HG02678 (cell line): ENCODE measurements around the gene TMPRSS3.

Experiments
- ATAC-seq: cut with Tn5 transposase; IDR thresholded peaks from one replicate; pipeline ENCODE4 v1.9.1; 2021; ENCODE audit warnings: mild to moderate bottlenecking, moderate library complexity; ENCODE audit not compliant: unreplicated experiment

The TMPRSS3 gene

GRCh38 chr21:42353623-42354022 lies 42.2 kb downstream of the TMPRSS3 start:
- no peak for ATAC-seq

DNA sequence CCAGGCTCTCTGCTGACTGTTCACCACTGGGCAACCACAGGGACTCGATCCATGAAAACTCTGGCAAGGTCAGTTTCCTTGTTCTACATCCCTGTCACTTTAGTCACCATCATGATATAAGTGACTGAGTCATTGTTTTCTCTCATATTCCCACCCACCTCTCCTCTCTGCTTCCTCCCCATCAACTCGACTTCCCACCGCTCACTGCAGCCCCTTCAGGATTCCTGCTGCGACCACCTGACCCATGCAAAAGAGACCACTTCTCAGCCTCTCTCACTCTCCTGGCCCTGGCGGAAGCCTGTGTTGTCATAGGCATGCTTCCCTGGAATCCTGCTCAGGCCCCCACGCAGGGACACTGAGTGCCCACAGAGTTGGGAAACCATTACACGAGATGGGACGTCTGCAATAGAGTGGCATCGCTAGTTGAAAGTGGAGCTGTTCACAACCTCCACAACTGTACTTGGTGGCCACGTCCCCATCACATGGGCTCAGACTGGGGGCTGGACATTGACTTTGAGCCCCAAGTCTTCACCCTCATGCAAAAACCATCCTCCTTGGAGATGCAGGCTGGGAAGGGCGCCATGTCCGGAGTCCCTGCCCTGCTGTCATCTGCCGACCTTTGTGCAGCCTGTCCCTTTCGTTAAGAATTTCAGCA lies 43.3 kb downstream of the TMPRSS3 start:
- no peak for ATAC-seq

DNA sequence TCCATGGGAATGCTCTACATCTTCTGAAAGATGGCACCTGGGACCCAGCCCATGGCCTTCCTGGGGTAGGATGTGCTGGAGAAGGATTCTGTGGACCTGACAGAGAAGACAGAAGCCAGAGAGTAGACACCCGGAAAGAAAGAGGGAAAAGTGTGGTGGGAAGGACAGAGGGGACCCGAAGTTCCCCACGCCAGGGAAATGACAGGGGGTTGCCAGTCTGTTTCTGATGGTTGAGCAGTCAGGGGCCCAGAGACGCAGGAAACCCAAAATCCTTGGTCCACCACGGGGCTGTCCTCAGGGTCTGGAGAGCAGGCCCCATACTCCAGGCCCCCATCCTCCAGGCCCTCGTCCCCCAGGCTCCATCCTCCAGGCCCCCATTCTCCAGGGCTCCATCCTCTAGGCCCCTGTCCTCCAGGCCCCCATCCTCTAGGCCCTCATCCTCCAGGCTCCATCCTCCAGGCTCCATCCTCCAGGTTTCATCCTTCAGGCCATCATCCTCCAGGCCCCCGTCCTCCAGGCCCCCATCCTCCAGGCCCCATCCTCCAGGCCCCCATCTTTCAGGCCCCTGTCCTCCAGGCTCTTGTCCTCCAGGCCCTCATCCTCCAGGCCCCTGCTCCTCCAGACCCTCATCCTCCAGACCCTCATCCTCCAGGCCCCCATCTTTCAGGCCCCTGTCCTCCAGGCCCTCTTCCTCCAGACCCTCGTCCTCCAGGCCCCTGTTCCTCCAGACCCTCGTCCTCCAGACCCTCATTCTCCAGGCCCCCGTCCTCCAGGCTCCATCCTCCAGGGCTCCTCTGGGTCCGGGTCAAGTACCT lies 44.0 kb downstream of the TMPRSS3 start:
- no peak for ATAC-seq

GRCh38 chr21:42350927-42351426 lies 44.9 kb downstream of the TMPRSS3 start, which contains the start of gene TFF2:
TSS of gene TFF2 (minus strand) at chr21:42350994. CDS start at chr21:42350957, 37 bp downstream.
- no peak for ATAC-seq

DNA sequence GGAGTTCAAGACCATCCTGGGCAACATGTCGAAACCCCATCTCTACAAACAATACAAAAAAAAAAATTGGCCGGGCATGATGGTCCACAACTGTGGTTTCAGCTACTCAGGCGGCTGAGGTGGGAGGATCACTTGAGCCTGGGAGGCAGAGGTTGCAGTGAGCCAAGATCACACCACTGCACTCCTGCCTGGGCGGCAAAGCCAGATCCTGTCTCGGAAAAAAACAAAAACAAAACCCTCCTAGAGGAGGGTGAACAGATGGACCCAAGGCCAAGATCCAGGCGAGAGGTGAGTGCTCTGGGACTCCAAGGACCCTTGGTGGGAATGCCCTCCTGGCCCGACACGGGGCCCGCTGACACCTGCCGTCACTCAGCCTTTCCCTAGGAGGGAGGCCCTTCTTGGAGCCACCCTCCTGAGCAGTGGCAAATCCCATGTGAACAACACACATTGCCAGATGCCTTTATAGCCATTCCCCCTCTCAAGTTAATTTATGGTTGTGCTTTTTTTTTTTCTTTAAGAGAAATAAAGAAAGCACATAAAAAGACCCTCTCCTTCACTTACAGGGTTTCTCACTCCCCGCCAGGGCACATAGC lies 45.4 kb downstream of the TMPRSS3 start:
- ATAC-seq = no peak

GRCh38 chr21:42349420-42350317 lies 46.2 kb downstream of the TMPRSS3 start:
- ATAC-seq = no peak

GRCh38 chr21:42348762-42349161 lies 47.1 kb downstream of the TMPRSS3 start:
- no peak for ATAC-seq

DNA sequence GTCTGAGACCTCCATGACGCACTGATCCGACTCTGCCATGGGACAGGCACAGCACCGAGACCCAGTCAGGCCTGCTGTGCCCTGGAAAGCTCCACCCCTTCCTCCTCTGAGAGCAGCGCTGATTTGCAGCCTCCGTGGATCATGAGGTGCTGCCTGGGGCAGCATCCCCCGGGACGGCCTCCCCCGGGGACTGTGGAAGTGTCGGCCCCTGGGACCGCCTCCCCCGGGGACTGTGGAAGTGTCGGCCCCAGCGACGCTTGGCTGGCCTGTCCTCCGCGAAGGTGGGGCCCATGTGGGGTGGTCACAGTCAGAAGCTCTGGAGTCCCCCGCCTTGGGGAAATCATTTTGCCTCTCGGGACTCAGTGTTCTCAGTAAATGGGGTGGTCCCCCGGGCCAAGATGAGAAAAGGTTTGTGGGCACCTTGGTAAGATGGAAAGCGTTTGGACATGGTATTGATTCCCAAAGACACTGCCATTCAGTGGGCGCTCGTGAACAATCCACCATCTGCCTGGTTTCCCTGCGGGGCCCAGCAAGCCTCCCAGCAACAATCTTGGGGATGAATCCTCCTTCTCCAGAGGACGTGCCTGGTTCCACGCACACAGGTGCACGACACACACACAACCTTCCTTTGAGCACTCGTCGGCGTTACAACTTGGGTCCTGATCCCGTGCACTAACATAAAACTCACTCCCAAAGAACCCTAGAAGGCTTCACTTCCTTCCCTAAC lies 48.1 kb downstream of the TMPRSS3 start:
- ATAC-seq = no peak

DNA sequence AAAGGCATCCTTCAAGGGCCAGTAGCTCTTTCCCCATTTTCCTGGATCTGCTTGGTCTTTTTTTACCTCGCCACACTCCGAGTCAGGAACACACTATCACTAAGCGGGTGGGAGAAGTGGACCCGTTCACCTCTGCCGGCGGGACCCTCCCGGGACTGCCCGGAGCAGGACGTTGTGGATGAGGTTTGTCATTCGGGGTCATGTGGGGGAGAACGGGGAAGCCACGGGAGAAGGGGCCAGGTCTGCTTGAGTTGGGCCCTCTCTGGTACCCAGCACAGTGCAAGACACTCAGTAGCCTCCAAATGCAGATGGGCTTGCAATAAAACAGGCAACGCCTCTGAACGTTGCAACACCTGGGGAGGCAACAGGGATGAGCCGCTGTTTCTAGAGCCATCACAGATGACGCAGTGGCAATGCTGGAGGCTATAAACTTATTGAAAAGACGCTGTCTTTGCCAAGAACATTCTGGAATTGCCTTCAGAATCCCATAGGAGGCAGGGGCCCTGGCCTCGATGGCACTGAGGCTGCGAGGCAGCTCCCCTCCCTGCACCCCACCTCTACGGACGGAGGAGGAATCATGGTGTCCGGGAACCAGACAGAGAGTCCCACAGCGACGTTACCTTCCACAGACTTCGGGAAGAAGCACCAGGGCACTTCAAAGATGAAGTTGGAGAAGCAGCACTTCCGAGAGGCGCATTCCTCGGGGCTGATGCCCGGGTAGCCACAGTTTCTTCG lies 48.8 kb downstream of the TMPRSS3 start:
- no peak for ATAC-seq

GRCh38 chr21:42346441-42346840 lies 49.4 kb downstream of the TMPRSS3 start:
- ATAC-seq = no peak

DNA sequence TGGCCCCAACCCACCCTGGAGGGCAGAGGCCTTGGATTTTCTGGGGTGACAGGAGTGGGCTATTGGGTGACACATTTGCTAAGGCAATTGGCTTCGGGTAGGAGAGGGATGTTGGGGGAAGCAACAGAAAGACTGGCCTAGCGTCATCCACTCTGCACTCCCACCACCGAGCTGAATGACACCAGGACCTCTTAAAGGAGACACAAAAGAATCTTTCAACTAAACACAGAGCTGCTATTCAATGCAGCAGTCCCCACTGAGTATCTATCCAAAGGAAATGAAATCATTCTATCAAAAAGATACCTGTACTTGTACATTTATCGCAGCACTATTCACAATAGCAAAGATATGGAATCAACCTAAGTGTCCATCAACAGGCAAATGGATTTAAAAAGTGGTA lies 51.2 kb downstream of the TMPRSS3 start:
- ATAC-seq = no peak

DNA sequence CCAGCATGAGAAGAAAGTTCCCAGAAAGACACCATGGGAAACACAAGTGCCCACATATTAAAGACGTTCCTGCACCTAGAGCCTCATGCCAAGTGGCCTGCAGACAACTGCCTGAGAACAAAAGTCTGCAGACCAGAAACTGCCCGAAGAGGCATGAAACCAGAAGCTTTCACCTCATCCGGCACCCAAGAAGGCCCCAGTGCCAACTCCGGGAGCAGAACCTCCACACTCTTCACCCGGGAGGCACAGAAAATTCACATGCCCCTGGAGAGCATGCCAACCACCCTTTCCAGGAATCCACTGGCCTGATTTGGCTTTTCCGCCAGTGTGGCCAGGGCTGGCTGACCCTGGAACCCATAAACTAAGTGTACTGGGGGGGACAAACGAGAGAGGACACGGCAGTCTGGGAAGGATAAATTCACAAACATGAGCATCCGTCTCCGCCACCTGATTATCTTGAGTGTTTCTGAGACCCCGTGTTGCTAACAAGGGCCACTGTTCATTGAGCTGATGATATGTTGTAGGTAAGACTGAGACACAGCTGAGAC lies 51.8 kb downstream of the TMPRSS3 start:
- no peak for ATAC-seq

GRCh38 chr21:42343556-42343955 lies 52.3 kb downstream of the TMPRSS3 start:
- ATAC-seq = no peak

GRCh38 chr21:42343101-42343500 lies 52.8 kb downstream of the TMPRSS3 start:
- ATAC-seq = no peak

DNA sequence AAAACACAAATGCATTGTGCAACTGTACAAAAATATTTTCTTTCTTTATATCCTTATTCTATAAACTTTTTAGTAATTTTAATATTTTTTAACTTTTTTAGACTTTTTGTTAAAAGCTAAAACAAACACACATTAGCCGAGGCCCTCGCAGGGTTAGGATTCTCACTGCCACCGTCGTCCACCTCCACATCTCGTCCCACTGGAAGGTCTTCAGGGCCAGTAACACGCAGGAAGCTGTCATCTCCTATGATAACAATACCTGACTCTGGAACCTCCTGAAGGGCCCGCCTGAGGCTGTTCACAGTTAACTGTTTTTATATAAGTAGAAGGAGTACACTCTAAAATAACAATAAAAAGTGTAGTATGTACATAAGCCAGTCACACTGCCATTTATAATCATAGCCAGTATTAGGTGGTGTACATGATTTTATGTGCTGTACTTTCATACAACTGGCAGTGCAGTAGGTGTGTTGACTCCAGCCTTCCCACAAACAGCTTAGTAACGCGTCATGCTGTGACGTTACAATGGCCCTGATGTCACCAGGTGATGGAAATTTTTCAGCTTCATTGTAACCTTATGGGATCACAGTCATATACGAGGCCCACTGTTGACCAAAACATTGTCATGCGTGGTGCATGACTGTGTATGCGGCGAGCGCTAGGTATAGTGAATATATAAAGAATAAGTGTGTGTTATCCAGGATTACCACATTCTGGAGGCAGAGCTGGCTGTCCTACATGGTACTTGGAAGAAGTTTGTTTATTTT lies 53.9 kb downstream of the TMPRSS3 start:
- no peak for ATAC-seq

DNA sequence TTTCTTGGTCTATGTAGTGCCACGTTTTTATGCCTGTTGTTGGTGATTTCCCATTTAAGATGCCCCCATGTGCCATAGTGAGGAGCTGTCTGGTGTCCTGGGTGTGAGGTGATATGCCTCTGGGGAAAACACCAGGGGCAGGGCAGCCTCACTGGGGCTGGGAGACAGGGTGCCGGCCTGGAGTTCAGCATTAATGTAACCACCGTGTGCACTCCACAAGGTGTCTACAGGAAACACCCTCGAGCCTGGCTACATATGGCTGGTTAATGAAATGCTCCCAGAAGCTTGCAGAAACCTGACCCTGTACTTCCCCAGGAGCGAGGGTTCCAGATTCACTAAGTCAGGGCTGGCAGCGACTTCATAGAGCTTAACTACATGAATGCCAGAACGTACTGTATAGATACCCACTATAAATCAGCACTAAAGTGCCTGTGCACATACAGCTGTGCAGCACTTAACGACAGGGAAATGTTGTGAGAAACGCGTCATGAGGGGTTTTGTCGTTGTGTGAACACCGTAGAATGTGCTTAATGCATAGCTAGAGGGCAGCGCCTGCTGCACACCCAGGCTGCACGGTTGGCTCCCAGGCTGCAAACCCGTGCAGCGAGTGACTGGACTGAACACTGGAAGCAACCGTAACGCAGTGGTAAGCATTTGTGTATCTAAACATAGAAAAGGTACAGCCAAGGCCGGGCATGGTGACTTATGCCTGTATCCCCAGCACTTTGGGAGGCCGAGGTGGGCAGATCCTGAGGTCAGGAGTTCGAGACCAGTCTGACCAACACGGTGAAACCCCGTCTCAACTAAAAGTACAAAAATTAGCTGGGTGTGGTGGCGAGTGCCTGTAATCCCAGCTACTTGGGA lies 55.4 kb downstream of the TMPRSS3 start:
- no peak for ATAC-seq
